ENCODE data around the gene CLNK.

Gene CLNK

GRCh38 chr4:10495651-10496050 is 188.9 kb downstream of the CLNK start:
- DNase-seq, result no peak

GRCh38 chr4:10492464-10492863 is 192.1 kb downstream of the CLNK start:
- no peak for DNase-seq

DNA sequence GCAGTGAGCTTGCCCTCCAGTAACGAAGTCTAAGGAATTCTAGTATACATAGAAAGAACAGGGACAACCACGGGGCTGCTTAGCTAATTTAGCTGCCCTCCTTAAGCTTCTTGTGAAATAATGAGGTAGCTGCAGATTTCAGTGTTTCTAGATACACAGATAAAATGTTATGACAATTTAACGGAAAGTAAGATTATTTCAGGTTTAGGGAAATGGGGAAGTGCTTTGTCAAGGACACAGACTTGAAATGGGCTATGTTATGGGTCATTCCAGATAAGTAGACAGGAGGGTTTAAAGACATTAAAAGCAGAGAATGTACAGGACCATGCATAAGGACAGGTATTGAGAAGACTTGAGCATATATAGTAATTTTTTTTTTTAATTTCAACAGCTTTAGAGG is 193.2 kb downstream of the CLNK start:
- peak; percentile 67 for DNase-seq

DNA sequence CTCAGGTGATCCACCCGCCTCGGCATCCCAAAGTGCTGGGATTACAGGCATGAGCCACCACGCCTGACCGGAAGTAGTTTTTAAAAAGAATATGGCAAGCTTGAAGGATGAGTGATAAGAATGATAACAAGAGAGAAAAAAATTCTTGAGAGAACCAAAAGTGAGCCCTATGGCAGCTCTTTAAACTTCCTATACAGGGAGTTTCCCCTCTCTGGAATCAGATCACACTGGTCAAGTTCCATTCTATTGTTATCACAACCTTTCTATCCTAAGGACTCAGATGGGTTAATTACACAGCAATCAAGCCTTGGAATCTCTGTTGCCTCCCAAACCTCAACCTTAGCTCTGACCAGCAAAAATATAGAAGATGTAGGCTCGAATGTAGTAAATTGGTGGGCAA is 193.6 kb downstream of the CLNK start:
- DNase-seq, result peak; percentile 37

DNA sequence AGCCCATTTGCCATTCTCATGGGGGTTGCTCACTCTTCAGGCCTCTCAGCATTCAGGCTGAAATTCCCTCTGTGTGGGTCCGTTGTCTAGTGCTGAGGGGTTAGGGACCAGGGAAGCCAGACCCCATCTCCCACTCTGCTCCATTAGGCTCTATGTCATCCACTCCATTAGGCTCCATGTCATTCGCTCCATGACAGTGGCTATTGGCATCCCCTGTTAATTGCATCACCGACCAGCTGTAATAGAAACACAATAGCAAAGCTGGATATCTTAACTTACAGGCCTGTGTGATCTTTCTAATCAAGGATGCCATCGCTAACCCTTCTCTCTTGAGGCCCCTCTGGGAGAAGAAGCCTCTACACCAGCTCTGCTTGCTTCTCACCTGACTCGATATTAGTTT is 201.7 kb downstream of the CLNK start:
- DNase-seq, result no peak

- no peak for DNase-seq
Observed at GRCh38 chr4:10480616-10481015, 204.0 kb downstream of the CLNK start.

GRCh38 chr4:10478621-10479020 is 205.9 kb downstream of the CLNK start:
- no peak for DNase-seq

GRCh38 chr4:10470505-10470904 is 214.1 kb downstream of the CLNK start:
- no peak for DNase-seq

DNA sequence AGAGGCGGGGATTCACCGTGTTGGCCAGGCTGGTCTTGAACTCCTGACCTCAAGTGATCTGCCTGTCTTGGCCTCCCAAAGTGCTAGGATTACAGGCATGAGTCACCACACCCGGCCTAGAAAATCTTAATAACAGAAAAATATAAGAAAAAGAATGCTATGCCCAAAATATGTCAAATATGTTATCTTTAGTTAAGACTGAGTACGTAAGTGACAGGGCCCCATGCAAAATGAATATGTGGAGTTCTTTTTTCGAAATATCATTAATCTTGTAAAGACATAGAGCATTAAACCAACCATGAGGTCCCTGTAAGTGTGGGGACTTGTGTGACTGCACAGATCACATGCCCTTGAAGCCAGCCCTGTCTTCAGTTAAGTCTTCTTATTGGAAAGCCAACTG is 218.4 kb downstream of the CLNK start:
- DNase-seq, result no peak

- no peak for DNase-seq
Observed at GRCh38 chr4:10462876-10463275, 221.7 kb downstream of the CLNK start.

DNA sequence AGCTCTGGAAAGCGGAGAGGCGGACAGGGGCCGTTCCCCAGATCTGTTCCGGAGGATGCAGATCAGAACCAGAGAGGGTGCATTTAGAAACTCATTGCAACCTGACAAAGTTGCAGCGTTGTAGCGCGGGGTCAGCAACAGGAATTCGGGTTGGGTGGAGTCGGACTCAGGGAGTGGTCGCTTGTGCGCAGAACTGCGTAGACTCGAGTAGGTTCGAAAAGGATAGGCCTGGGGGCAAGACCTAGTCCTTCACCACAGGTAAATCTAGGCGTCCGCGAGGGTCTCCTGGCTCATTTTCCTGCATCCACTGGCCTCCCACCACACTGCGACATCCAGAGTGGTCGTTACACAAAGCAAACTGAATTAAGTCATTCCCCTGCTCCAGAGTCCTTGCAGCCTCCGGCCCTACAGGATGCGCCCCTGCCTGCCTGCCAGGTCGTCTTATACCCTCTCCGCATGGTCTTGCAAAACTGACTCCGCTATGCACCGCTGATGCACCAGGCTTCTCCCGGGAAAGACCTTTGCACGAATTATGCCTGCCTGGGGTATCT is 222.6 kb downstream of the CLNK start:
- no peak for DNase-seq

- DNase-seq, result peak; percentile 84
Observed at GRCh38 chr4:10461091-10461849, 223.3 kb downstream of the CLNK start.

DNA sequence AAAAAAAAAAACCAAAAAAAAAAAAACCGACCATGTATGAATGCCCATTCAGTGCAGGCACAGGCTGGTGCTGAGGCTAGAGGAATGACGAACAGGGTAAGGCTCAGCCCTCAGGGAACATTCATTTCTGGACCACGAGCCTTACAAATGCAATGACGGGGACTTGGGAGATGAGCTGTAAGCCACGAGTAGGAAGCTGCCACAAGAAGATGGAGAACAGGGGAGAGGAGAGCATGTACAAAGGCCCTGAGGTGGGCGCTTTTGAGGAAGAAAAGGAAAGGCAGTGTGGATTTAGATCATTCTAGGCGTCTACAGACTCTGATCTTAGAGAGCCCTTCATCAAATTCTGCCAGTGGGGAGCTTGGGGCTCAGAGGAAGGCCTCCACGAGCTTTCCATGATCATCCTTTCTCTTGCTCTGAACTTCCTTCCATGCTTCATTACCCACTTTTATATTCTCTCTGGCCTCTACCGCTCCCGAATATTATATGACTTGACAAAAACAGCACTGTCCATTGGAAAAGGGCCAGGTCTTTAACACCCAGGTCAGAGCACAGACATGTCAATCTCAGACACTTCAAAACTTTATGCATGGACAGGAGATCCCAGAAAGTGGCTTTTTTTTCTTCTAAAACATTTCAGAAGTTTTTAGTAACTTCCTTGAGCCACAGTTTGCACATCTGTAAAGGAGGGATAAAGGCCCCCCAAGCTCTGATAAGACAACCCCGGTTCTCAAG is 224.1 kb downstream of the CLNK start:
- DNase-seq, result no peak

GRCh38 chr4:10459305-10459704 is 225.3 kb downstream of the CLNK start:
- DNase-seq, result no peak

DNA sequence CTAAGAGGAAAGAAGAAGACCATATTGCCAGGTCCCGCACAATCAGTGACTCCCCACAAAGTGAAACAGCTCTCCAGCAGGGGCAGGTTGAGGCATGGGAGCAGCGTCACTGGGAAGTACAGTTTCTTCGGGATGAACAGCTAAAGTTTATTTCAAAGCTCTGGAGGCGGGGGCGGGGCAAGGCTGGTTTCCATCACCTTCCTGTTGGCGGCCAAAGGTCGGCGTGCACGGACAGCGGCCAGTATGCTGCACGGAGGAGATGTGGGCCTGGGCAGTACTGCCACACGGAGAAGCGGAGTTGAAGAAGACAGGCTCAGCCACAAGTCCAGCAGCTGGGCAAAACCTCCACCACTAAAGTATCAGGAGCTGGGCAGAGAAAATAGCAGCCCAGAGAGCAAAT is 226.4 kb downstream of the CLNK start:
- no peak for DNase-seq

DNA sequence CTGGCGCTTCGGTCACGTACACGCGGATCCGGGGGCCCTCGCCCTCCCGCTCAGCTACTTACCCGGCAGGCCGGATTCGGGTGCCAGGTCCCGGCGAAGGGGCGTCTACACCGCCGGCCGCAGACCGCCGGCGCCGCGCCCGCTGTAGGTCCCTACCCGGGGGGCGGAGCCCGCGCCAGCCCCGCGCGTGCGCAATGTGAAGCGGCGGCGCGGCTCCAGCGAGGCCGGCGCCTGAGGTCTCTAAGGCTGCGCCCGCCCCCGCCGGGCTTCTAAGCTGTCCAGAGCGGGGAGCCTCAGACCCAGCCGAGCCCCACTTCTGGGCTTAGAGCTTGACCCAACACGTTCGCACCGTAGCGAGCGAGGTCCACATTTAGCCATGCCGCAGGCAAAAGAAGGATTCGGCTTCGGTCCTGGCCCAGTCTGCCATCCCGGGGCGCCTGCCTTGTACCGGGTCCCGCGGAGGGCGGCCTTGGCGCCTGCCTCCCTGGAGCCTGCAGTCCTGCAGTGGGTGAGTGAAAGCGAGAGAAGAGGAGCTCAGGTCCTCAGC is 227.2 kb downstream of the CLNK start, which contains the start of gene ZNF518B:
Gene ZNF518B, minus strand, starts transcription at position 172 of the 547 bp plus-strand sequence. CDS start 11,098 bp downstream, outside the sequence.
- DNase-seq, result peak; percentile 85

- DNase-seq, result peak; percentile 65
Observed at GRCh38 chr4:10456595-10457254, 227.8 kb downstream of the CLNK start.

DNA sequence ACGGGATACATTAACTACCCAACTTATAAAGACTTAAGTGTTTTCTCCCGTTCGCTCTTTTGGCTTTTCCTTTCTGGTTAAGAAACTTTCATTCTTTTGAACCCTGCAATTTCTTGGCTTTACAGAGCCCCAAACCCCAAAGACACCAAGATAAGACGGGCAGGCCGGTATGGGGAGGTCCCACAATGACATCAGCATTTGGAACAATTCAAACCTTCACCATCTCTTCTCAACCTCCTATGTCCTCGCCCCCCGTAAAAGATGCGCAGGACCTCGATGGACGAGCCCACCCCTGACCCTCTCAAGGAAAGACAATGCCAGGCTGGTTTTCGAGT is 228.3 kb downstream of the CLNK start:
- peak; percentile 58 for DNase-seq

DNA sequence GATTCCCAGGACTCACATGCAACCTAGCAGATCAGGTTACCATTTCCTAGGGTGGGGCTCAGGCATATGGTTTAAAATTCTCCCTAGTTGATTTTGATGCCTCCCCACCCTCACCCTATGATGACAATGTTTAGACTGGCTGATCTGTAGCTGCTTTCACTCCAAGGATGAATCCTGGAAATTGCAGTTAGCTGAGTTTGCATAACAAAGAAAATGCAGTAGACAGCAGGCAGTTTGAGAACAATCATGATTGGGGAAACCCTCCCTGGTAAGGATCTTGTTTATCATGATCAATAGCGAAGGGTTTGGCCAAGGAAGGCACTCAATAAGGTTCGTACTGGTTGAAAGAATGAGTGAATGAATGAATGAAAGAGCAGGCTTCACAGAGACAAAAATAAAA is 229.4 kb downstream of the CLNK start:
- no peak for DNase-seq

DNA sequence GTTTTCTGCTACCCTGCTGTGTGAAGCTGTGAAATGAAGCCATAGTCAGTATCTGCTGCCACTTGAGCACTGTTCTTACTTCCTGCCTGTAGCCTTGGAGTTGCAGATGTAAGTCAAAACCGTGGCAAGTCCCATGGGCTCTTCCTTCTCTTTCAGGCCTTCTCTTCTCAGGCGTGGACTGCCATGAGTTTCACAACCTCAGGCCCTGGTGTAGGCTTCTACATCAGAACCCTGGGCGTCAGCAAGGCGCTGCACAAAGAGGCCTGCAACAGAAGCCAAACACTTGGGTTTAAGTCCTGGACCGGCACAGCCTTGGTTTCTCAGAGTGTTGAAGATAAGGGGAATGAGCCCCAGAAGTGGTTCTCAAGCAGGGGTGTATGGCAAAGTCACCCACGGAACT is 229.8 kb downstream of the CLNK start:
- no peak for DNase-seq

GRCh38 chr4:10454121-10454520 is 230.4 kb downstream of the CLNK start:
- DNase-seq, result no peak

GRCh38 chr4:10448991-10449390 is 235.6 kb downstream of the CLNK start:
- DNase-seq, result no peak

DNA sequence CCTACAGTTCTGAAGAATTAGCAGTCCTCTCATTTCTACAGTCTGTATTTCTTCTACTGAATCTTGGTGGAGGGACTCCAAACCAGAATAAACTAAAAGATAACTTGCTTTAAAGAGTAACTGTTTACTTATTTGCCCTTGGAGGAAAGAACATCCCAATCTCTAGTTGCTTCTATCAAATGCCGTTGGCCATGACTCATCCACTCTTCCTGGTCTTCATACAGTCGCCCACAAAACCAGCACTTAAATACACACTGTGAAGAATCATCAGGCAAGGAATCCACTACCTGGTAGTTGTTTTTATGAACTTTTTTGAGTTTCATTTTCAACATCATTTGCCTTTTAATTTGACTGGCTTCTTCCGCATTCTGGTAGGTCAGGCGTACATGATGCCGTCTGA is 241.6 kb downstream of the CLNK start:
- DNase-seq, result no peak
